Measurements from ENCODE around the gene ZNF385B.
"Not testable (repeated sequence)": the region's sequence is repeated elsewhere in the genome, so short reads cannot be mapped to it uniquely, and the experiment has no call there.

ZNF385B gene

DNA sequence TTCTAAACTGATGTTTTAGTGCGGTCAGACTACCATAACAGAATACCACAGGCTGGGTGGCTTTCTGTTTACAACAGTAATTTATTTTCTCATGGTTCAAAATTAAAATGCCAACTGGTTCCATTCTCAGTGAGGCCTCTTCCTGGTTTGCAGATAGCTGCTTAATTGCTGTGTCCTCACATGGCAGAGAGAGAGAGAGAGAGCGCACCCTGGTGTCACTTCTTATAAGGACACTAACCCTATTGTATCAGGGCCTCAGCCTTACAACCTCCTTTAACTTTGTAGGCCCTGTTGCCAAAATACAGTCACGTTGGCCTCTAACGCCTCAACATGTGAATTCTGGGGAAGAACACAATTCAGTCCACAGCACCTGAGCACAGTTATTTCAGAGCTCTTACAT is 37.5 kb upstream of the ZNF385B start:
- Histone ChIP-seq H3K4me3 (ENCODE audit: low read depth, low read length) (no peak overlapping the region), H3K9me3 (ENCODE audit: severe bottlenecking) (no peaks in the 10 kb centered on the region), H3K27ac (no peak overlapping the region), H3K27me3 (ENCODE audit: insufficient read depth, low read depth, severe bottlenecking) (no peaks in the 10 kb centered on the region), H3K36me3 (no peaks in the 10 kb centered on the region)
- TF ChIP-seq CTCF (IDR thresholded peaks at IDR 0.05; ENCODE audit: low read depth, low read length) = peak; percentile 75
- peak; percentile 67 for DNase-seq

DNA sequence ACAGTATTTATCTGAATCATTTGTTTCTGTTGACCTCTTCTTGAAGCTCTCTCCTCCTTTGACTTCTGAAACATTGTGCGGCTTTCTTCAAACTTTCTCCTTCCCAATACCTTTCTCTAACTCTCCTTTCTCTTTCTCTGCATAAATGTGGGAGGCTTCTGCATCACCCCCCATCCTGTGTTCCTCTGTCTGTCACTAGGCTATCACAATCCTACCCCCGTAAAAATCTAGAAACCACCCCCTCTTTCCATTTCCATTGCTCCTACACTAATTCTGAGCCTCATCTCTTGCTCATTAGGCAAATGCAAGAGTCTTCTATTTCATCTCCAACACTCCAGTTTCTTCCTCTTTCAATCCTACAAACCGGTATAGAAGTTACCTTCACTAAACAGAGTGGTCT is 32.2 kb upstream of the ZNF385B start:
- Histone ChIP-seq H3K36me3 (no peaks in the 10 kb centered on the region), H3K4me3 (ENCODE audit: low read depth, low read length) (no peak overlapping the region), H3K27me3 (ENCODE audit: insufficient read depth, low read depth, severe bottlenecking) (no peaks in the 10 kb centered on the region), H3K27ac (no peak overlapping the region), H3K9me3 (ENCODE audit: severe bottlenecking) (no peaks in the 10 kb centered on the region)
- TF ChIP-seq CTCF (IDR thresholded peaks at IDR 0.05; ENCODE audit: low read depth, low read length) = no peak
- DNase-seq = no peak

- H3K4me3 ChIP-seq (ENCODE audit: low read depth, low read length) = no peak overlapping the region
- no peaks in the 10 kb centered on the region for H3K27me3 ChIP-seq (ENCODE audit: insufficient read depth, low read depth, severe bottlenecking)
- DNase-seq = no peak
- TF ChIP-seq CTCF (IDR thresholded peaks at IDR 0.05; ENCODE audit: low read depth, low read length) = no peak
- no peak overlapping the region for H3K27ac ChIP-seq
- no peaks in the 10 kb centered on the region for H3K36me3 ChIP-seq
- peaks cover 4% of the 10 kb centered on the region for H3K9me3 ChIP-seq (ENCODE audit: severe bottlenecking)
Observed at GRCh38 chr2:179891237-179891636, 29.8 kb upstream of the ZNF385B start.

GRCh38 chr2:179890666-179891065 is 29.3 kb upstream of the ZNF385B start:
- no peaks in the 10 kb centered on the region for H3K27me3 ChIP-seq (ENCODE audit: insufficient read depth, low read depth, severe bottlenecking)
- no peak for TF ChIP-seq CTCF (IDR thresholded peaks at IDR 0.05; ENCODE audit: low read depth, low read length)
- H3K9me3 ChIP-seq (ENCODE audit: severe bottlenecking) = peaks cover 4% of the 10 kb centered on the region
- no peak overlapping the region for H3K27ac ChIP-seq
- no peak for DNase-seq
- no peak overlapping the region for H3K4me3 ChIP-seq (ENCODE audit: low read depth, low read length)
- H3K36me3 ChIP-seq = no peaks in the 10 kb centered on the region

DNA sequence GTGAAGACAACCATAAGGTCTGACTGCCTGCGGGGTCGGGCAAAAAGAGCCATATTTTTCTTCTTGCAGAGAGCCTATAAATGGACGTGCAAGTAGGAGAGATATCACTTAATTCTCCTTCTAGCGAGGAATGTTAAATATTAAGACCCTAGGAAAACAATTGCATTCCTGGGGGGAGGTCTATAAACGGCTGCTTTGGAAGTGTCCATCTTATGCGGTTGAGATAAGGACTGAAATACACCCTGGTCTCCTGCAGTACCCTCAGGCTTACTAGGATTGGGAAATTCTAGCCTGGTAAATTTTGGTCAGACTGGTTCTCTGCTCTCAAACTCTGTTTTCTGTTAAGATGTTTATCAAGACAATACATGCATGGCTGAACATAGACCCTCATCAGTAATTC is 27.2 kb upstream of the ZNF385B start:
- not testable (repeated sequence) for DNase-seq; H3K4me3 ChIP-seq (ENCODE audit: low read depth, low read length); H3K36me3 ChIP-seq; H3K27me3 ChIP-seq (ENCODE audit: insufficient read depth, low read depth, severe bottlenecking); H3K9me3 ChIP-seq (ENCODE audit: severe bottlenecking); H3K27ac ChIP-seq

- H3K36me3 ChIP-seq = no peaks in the 10 kb centered on the region
- no peaks in the 10 kb centered on the region for H3K27me3 ChIP-seq (ENCODE audit: insufficient read depth, low read depth, severe bottlenecking)
- no peak for DNase-seq
- TF ChIP-seq CTCF (IDR thresholded peaks at IDR 0.05; ENCODE audit: low read depth, low read length) = no peak
- no peak overlapping the region for H3K27ac ChIP-seq
- H3K4me3 ChIP-seq (ENCODE audit: low read depth, low read length) = no peak overlapping the region
- peaks cover 4% of the 10 kb centered on the region for H3K9me3 ChIP-seq (ENCODE audit: severe bottlenecking)
Observed at GRCh38 chr2:179884193-179884592, 22.8 kb upstream of the ZNF385B start.

Data from WERI-Rb-1 (cell line).